ENCODE data around the gene HIGD1B.

HIGD1B gene

DNA sequence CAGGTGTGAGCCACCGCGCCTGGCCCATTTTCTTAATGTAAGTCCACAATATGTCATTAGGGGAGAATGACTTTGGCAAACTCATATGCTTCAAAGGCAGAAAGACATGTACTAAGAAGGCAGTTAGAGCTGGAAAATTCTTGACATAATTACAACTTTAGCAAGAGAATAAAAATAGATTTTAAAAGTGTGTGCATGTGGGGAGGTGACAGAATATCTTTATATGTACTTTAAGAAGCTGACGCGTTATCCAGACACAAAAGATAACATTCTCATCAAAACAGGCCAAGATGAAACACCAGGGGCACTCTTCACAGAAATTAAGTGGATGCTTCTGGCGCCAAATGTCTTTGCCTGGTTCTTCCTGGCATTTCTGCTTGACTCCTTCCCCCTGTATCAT is 45.8 kb upstream of the HIGD1B start:
- H3K9me3 ChIP-seq (ENCODE audit: control insufficient read depth, insufficient read depth, low read depth, low read length), result no peaks in the 10 kb centered on the region
- H3K4me3 ChIP-seq (ENCODE audit: low read depth, low read length), result no peak overlapping the region
- H3K4me1 ChIP-seq (ENCODE audit: control insufficient read depth, insufficient read depth, low read length), result peaks cover 2% of the 10 kb centered on the region; the same call in 1 of the 2 replicates
- no peak overlapping the region for H3K27ac ChIP-seq (ENCODE audit: extremely low read depth, low read depth, low read length)
- no peak for TF ChIP-seq ZFP3 (tag by site-specific recombination; IDR thresholded peaks at IDR 0.05; ENCODE audit: low read depth)
- no peak for TF ChIP-seq ZNF785 (tag by site-specific recombination; IDR thresholded peaks at IDR 0.05)
- TF ChIP-seq ZXDB (tag by site-specific recombination; IDR thresholded peaks at IDR 0.05), result no peak
- TF ChIP-seq ZNF677 (tag by site-specific recombination; IDR thresholded peaks at IDR 0.05), result no peak
- TF ChIP-seq ZNF16 (tag by site-specific recombination; IDR thresholded peaks at IDR 0.05; ENCODE audit: low read depth), result no peak
- TF ChIP-seq ZFP37 (tag by site-specific recombination; IDR thresholded peaks at IDR 0.05), result no peak
- TF ChIP-seq FEZF1 (tag by site-specific recombination; IDR thresholded peaks at IDR 0.05), result no peak
- TF ChIP-seq ZNF514 (tag by site-specific recombination; IDR thresholded peaks at IDR 0.05), result no peak
- TF ChIP-seq, protein P1, sequence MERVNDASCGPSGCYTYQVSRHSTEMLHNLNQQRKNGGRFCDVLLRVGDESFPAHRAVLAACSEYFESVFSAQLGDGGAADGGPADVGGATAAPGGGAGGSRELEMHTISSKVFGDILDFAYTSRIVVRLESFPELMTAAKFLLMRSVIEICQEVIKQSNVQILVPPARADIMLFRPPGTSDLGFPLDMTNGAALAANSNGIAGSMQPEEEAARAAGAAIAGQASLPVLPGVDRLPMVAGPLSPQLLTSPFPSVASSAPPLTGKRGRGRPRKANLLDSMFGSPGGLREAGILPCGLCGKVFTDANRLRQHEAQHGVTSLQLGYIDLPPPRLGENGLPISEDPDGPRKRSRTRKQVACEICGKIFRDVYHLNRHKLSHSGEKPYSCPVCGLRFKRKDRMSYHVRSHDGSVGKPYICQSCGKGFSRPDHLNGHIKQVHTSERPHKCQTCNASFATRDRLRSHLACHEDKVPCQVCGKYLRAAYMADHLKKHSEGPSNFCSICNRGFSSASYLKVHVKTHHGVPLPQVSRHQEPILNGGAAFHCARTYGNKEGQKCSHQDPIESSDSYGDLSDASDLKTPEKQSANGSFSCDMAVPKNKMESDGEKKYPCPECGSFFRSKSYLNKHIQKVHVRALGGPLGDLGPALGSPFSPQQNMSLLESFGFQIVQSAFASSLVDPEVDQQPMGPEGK (tag by site-specific recombination; IDR thresholded peaks at IDR 0.05), result no peak
- TF ChIP-seq SALL2 (tag by site-specific recombination; IDR thresholded peaks at IDR 0.05; ENCODE audit: borderline replicate concordance), result no peak
- TF ChIP-seq, protein P2, sequence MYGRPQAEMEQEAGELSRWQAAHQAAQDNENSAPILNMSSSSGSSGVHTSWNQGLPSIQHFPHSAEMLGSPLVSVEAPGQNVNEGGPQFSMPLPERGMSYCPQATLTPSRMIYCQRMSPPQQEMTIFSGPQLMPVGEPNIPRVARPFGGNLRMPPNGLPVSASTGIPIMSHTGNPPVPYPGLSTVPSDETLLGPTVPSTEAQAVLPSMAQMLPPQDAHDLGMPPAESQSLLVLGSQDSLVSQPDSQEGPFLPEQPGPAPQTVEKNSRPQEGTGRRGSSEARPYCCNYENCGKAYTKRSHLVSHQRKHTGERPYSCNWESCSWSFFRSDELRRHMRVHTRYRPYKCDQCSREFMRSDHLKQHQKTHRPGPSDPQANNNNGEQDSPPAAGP (tag by site-specific recombination; IDR thresholded peaks at IDR 0.05), result no peak
- peaks cover 33 to 69% of the 10 kb centered on the region in 2 experiments for H3K36me3 ChIP-seq (ENCODE audit: control insufficient read depth in 2 of 2, insufficient read depth in 1 of 2, low read length in 2 of 2)
- POLR2A ChIA-PET, result no interaction called here
- CTCF ChIA-PET, result interaction anchor here (0.6 to 3.9 kb wide), 3 partner anchors 18 to 476 kb away, joined by 3 to 17 read pairs (median 3); no protein-coding TSS in a partner anchor

DNA sequence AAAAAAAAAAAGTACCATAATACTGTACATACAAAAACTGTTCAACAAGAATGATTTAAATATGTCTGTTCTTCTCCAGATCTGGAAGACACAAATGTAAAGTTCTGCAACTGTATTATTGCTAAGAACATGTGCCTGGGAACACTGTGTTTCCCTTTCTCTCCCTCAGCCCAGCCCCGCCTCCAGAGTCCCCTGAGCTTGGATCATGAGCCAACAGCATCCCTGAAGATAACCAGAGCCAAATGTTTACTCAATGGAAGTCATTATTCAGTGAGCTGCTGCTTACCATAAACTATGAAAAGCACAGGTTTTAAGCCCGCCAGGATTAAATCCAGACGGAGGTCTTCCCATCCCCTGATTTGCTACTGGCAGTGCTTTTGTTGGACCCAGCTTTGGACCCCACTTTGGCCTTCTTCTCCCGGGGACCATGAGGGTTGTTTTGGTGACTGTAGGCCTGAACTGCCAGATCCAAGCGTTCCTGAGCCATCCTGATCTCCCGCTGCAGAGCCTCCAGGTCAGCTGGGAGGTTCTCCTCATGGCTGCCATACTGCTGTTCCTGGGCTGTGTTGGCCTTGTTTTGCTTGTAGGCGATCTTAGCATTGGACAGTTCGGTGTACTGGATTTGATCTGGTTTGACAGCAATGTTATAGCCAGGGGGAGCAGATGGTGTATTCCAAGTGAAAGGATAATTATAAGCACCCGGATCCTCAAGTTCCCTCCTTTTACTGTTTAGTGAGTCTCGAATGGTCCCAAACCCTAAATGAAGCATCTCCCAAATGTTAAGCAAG is 43.2 kb upstream of the HIGD1B start:
- H3K4me3 ChIP-seq (ENCODE audit: low read depth, low read length), result no peak overlapping the region
- no peak overlapping the region for H3K27ac ChIP-seq (ENCODE audit: extremely low read depth, low read depth, low read length)
- ChIA-PET CTCF (interaction anchor here (0.9 to 3.9 kb wide), 3 partner anchors 26 to 60 kb away, joined by 3 to 17 read pairs (median 4); no protein-coding TSS in a partner anchor), POLR2A (no interaction called here)
- no peaks in the 10 kb centered on the region for H3K9me3 ChIP-seq (ENCODE audit: control insufficient read depth, insufficient read depth, low read depth, low read length)
- peaks cover 5% of the 10 kb centered on the region for H3K4me1 ChIP-seq (ENCODE audit: control insufficient read depth, insufficient read depth, low read length)
- H3K36me3 ChIP-seq (ENCODE audit: control insufficient read depth in 2 of 2, insufficient read depth in 1 of 2, low read length in 2 of 2), result peaks cover 30 to 61% of the 10 kb centered on the region in 2 experiments
- no peak for TF ChIP-seq GFI1B (tag by site-specific recombination; IDR thresholded peaks at IDR 0.05)
- no peak for TF ChIP-seq ZNF629 (tag by site-specific recombination; IDR thresholded peaks at IDR 0.05)
- no peak for TF ChIP-seq SP2 (tag by site-specific recombination; IDR thresholded peaks at IDR 0.05)
- no peak for TF ChIP-seq ZNF514 (tag by site-specific recombination; IDR thresholded peaks at IDR 0.05)
- no peak for TF ChIP-seq ZNF558 (tag by site-specific recombination; IDR thresholded peaks at IDR 0.05)
- TF ChIP-seq, protein P3, sequence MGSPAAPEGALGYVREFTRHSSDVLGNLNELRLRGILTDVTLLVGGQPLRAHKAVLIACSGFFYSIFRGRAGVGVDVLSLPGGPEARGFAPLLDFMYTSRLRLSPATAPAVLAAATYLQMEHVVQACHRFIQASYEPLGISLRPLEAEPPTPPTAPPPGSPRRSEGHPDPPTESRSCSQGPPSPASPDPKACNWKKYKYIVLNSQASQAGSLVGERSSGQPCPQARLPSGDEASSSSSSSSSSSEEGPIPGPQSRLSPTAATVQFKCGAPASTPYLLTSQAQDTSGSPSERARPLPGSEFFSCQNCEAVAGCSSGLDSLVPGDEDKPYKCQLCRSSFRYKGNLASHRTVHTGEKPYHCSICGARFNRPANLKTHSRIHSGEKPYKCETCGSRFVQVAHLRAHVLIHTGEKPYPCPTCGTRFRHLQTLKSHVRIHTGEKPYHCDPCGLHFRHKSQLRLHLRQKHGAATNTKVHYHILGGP (tag by site-specific recombination; IDR thresholded peaks at IDR 0.05), result no peak
- TF ChIP-seq, protein P4, sequence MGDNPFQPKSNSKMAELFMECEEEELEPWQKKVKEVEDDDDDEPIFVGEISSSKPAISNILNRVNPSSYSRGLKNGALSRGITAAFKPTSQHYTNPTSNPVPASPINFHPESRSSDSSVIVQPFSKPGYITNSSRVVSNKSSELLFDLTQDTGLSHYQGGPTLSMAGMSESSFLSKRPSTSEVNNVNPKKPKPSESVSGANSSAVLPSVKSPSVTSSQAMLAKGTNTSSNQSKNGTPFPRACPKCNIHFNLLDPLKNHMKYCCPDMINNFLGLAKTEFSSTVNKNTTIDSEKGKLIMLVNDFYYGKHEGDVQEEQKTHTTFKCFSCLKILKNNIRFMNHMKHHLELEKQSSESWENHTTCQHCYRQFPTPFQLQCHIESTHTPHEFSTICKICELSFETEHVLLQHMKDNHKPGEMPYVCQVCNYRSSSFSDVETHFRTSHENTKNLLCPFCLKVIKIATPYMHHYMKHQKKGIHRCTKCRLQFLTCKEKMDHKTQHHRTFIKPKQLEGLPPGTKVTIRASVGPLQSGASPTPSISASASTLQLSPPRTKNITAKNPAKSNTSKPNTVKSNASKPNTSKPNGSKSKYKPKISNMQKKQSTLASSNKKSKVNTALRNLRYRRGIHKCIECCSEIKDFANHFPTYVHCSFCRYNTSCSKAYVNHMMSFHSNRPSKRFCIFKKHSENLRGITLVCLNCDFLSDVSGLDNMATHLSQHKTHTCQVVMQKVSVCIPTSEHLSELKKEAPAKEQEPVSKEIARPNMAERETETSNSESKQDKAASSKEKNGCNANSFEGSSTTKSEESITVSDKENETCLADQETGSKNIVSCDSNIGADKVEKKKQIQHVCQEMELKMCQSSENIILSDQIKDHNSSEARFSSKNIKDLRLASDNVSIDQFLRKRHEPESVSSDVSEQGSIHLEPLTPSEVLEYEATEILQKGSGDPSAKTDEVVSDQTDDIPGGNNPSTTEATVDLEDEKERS (tag by site-specific recombination; IDR thresholded peaks at IDR 0.05), result no peak
- TF ChIP-seq ZNF529 (tag by site-specific recombination; IDR thresholded peaks at IDR 0.05; ENCODE audit: insufficient replicate concordance), result no peak
- no peak for TF ChIP-seq ZNF211 (tag by site-specific recombination; IDR thresholded peaks at IDR 0.05; ENCODE audit: low read depth)
- no peak for TF ChIP-seq ZNF555 (tag by site-specific recombination; conservative IDR thresholded peaks at IDR 0.05)
- TF ChIP-seq ZNF341 (tag by site-specific recombination; IDR thresholded peaks at IDR 0.05; ENCODE audit: low read depth), result no peak
- TF ChIP-seq SCRT1 (tag by site-specific recombination; IDR thresholded peaks at IDR 0.05; ENCODE audit: borderline replicate concordance), result no peak
- no peak for TF ChIP-seq ZNF175 (tag by site-specific recombination; IDR thresholded peaks at IDR 0.05)
- TF ChIP-seq ZFP41 (tag by site-specific recombination; IDR thresholded peaks at IDR 0.05; ENCODE audit: borderline replicate concordance), result no peak
- no peak for TF ChIP-seq BCL11A (tag by site-specific recombination; IDR thresholded peaks at IDR 0.05; ENCODE audit: low read depth)
- no peak for TF ChIP-seq ZNF248 (tag by site-specific recombination; IDR thresholded peaks at IDR 0.05)
- TF ChIP-seq ZNF324 (tag by site-specific recombination; IDR thresholded peaks at IDR 0.05), result no peak
- TF ChIP-seq ZNF830 (tag by site-specific recombination; IDR thresholded peaks at IDR 0.05; ENCODE audit: low read depth), result no peak
